Fibroblast of villous mesenchyme (primary cell): Measurements from ENCODE around the gene ZFTA. TPM values are rescaled to one million over a fixed set of nuclear protein-coding genes. Genes with fewer than 3 reads are reported as not detected.

Source experiments
- DNase-seq: peaks from one replicate; pipeline ENCODE4 v3.0.0-alpha.2; 2010; ENCODE audit warnings: low read depth
- H3K4me3 ChIP-seq: 2 replicates; pipeline ENCODE4 v1.5.1; 2011; ENCODE audit warnings: low read depth, mild to moderate bottlenecking, low read length
- CTCF ChIP-seq: IDR thresholded peaks from 2 replicates; pipeline ENCODE4 v1.5.1; 2012; ENCODE audit warnings: low read depth, mild to moderate bottlenecking, low read length; ENCODE audit not compliant: insufficient read depth
- total RNA-seq: library from RNA; depleted of rRNA; stranded (reverse); fragments of >200 nt; gene quantifications from 2 replicates; pipeline ENCODE4 v1.2.3, GENCODE V29; 2012

ZFTA gene
- total RNA-seq, 1 donor = 16.0 TPM

- peak; percentile 94 for DNase-seq
- no peak overlapping the region for H3K4me3 ChIP-seq
- no peak for TF ChIP-seq CTCF
These were observed 21.6 kb downstream of the ZFTA start for GRCh38 chr11:63747011-63747410.

- TF ChIP-seq CTCF = peak; percentile 29
These were observed 23.0 kb downstream of the ZFTA start for GRCh38 chr11:63745304-63746170.

GRCh38 chr11:63738720-63739360 is 29.7 kb downstream of the ZFTA start:
- H3K4me3 ChIP-seq = no peak overlapping the region
- TF ChIP-seq CTCF = peak; percentile 94
- DNase-seq = peak; percentile 91

More at GRCh38 chr11:63745304-63746170, 23.0 kb downstream of the ZFTA start:
- no peak for DNase-seq
- no peak overlapping the region for H3K4me3 ChIP-seq

- no peak for DNase-seq
- H3K4me3 ChIP-seq = no peak overlapping the region
- TF ChIP-seq CTCF = no peak
These were observed 30.9 kb downstream of the ZFTA start for GRCh38 chr11:63737718-63738117.

GRCh38 chr11:63736864-63737263 is 31.7 kb downstream of the ZFTA start:
- no peak overlapping the region for H3K4me3 ChIP-seq
- DNase-seq = no peak
- TF ChIP-seq CTCF = no peak

GRCh38 chr11:63729326-63729725 is 39.2 kb downstream of the ZFTA start:
- no peak for DNase-seq

More at GRCh38 chr11:63729326-63729725, 39.2 kb downstream of the ZFTA start:
- no peak for TF ChIP-seq CTCF
- no peak overlapping the region for H3K4me3 ChIP-seq
